DOHH2 (cell line): ENCODE results near the gene TMEM271.

ENCODE experiments used
- EZH2phosphoT487 ChIP-seq: fragments of 200-600 bp; sonication (generic); IDR thresholded peaks from 2 replicates; pipeline ENCODE4 v1.6.1; 2017; ENCODE audit warnings: borderline replicate concordance, mild to moderate bottlenecking, antibody characterized with exemption, low read length, moderate library complexity, mixed read lengths
- TF ChIP-seq, protein P1 (sequence below): fragments of 200-600 bp; sonication (generic); IDR thresholded peaks from one replicate; pipeline ENCODE4 v1.5.1; 2014; ENCODE audit warnings: antibody characterized with exemption, mild to moderate bottlenecking, low read depth, low read length; ENCODE audit not compliant: poor library complexity, severe bottlenecking

DNA sequence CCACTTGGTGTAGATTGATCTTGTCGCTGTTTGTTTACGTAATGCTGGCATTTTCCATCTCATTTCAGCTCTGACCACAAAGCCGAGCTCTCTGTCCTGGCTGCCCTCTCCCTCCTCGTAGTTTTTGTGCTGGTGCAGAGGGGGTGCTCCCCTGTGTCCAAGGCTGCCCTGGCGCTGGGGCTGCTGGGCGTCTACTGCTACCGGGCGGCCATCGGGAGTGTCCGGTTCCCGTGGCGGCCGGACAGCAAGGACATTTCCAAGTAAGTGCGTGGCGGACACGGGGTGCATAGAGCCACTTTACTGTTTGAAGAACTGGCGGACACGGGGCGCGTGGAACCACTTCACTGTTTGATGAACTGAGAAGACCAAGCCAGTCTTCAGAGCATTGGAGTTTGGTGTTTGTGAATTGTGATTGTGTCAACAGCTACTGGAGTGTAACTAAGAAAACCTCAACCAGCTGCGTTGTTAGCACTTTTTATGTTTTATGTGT is 49.1 kb downstream of the TMEM271 start:
- TF ChIP-seq, protein P1, sequence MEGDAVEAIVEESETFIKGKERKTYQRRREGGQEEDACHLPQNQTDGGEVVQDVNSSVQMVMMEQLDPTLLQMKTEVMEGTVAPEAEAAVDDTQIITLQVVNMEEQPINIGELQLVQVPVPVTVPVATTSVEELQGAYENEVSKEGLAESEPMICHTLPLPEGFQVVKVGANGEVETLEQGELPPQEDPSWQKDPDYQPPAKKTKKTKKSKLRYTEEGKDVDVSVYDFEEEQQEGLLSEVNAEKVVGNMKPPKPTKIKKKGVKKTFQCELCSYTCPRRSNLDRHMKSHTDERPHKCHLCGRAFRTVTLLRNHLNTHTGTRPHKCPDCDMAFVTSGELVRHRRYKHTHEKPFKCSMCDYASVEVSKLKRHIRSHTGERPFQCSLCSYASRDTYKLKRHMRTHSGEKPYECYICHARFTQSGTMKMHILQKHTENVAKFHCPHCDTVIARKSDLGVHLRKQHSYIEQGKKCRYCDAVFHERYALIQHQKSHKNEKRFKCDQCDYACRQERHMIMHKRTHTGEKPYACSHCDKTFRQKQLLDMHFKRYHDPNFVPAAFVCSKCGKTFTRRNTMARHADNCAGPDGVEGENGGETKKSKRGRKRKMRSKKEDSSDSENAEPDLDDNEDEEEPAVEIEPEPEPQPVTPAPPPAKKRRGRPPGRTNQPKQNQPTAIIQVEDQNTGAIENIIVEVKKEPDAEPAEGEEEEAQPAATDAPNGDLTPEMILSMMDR, result no peak
- no peak for TF ChIP-seq EZH2phosphoT487
